Measurements from ENCODE around the gene ATF3. TPM values are rescaled to one million over a fixed set of nuclear protein-coding genes. Genes with fewer than 3 reads are reported as not detected.

Gene ATF3
- total and polyA plus RNA-seq, 4 donors, result 1.1 to 8.8 (median 5.5) TPM

- Histone ChIP-seq H3K27me3 (ENCODE audit: control insufficient read depth in 4 of 4, insufficient read depth in 4 of 4, low read length in 3 of 4) (no peaks in the 10 kb centered on the region), H3K36me3 (ENCODE audit: control insufficient read depth in 4 of 4, insufficient read depth in 3 of 4, low read depth in 1 of 4, low read length in 3 of 4) (no peaks in the 10 kb centered on the region), H3K4me3 (ENCODE audit: low read depth in 1 of 3, low read length in 3 of 3) (no peak overlapping the region), H3K9ac (ENCODE audit: low read depth in 1 of 2, low read length in 2 of 2) (no peak overlapping the region), H3K4me1 (ENCODE audit: control insufficient read depth in 4 of 4, insufficient read depth in 4 of 4, low read length in 3 of 4) (peaks cover 0 to 6% (median 3%) of the 10 kb centered on the region in 4 donors), H3K9me3 (ENCODE audit: control insufficient read depth in 4 of 4, low read length in 3 of 4) (no peaks in the 10 kb centered on the region), H3K27ac (ENCODE audit: low read depth in 1 of 2, low read length in 2 of 2) (no peak overlapping the region)
- TF ChIP-seq RXRA (IDR thresholded peaks at IDR 0.05) (no peak), TAF1 (conservative IDR thresholded peaks at IDR 0.05) (no peak), MAX (IDR thresholded peaks at IDR 0.05) (no peak)
- TF ChIP-seq, protein P1, sequence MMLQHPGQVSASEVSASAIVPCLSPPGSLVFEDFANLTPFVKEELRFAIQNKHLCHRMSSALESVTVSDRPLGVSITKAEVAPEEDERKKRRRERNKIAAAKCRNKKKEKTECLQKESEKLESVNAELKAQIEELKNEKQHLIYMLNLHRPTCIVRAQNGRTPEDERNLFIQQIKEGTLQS (IDR thresholded peaks at IDR 0.05), result no peak
- DNase-seq (ENCODE audit: low spot score), result no peak
- WGBS, result 83% methylated on average over 10 of the region's 10 CpGs
Measured at GRCh38 chr1:212666116-212666775, 57.7 kb downstream of the ATF3 start.

DNA sequence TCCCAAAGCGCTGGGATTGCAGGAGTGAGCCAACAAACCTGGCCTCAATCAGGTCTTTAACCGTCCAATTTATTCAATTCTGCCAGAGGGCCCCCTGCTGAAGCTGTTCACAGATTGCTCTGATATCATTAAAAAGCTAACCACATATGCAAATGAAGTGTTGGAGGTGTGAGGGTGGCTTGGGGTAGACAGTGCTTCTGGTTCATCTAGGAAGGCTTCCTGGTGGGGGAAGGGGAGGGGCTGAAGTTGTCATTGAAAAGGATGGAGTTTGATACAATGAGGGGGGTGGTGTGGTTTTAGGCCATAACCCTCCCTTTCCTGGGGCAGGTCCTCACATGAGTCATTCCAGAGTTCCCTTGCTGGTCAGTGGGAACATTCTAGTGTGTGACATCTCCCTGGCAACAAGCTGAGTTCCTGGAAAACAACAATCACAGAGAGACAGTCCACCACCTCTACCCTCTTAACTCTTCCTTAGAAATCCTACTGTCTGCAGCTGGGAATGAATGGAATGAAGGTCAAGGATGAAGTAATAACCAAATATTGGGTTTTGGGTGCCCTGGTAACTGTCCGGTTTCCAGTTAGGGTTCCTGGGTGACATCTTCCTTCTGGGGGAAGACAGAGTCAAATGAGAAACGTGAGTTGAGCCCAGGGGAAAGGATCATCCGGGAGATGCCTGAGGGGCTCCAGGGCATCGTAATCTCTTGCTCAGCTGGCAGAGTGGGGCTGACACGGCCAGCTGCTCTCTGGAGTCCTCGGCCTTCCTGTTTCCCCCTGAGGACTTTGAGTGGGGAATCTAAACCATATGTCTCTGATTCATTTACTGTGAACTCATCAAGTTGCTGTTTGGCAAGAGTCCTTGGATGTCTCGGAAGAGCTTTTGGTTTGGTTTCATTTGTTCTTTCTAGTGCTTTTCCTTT is 58.9 kb downstream of the ATF3 start:
- peak overlapping the region; percentile 50 to 81 for H3K27ac ChIP-seq (ENCODE audit: low read depth in 1 of 2, low read length in 2 of 2)
- peaks cover 0 to 6% (median 3%) of the 10 kb centered on the region in 4 donors for H3K4me1 ChIP-seq (ENCODE audit: control insufficient read depth in 4 of 4, insufficient read depth in 4 of 4, low read length in 3 of 4)
- H3K4me3 ChIP-seq (ENCODE audit: low read depth in 1 of 3, low read length in 3 of 3), result no peak overlapping the region
- H3K9me3 ChIP-seq (ENCODE audit: control insufficient read depth in 4 of 4, low read length in 3 of 4), result no peaks in the 10 kb centered on the region
- no peaks in the 10 kb centered on the region for H3K36me3 ChIP-seq (ENCODE audit: control insufficient read depth in 4 of 4, insufficient read depth in 3 of 4, low read depth in 1 of 4, low read length in 3 of 4)
- no peak for DNase-seq (ENCODE audit: low spot score)
- no peaks in the 10 kb centered on the region for H3K27me3 ChIP-seq (ENCODE audit: control insufficient read depth in 4 of 4, insufficient read depth in 4 of 4, low read length in 3 of 4)
- no peak overlapping the region for H3K9ac ChIP-seq (ENCODE audit: low read depth in 1 of 2, low read length in 2 of 2)
- TF ChIP-seq ZBTB33 (IDR thresholded peaks at IDR 0.05), result no peak
- TF ChIP-seq TAF1 (conservative IDR thresholded peaks at IDR 0.05), result no peak
- peak; percentile 93 for TF ChIP-seq NR2F2 (IDR thresholded peaks at IDR 0.05)
- no peak for TF ChIP-seq FOXA2 (IDR thresholded peaks at IDR 0.05)
- peak; percentile 19 for TF ChIP-seq SP1 (IDR thresholded peaks at IDR 0.05)
- TF ChIP-seq RXRA (IDR thresholded peaks at IDR 0.05), result peak; percentile 24 to 33
- TF ChIP-seq GABPA (IDR thresholded peaks at IDR 0.05 in 1 of 2, conservative IDR thresholded peaks at IDR 0.05 in 1 of 2), result no peak
- TF ChIP-seq, protein P1 (IDR thresholded peaks at IDR 0.05), result no peak
- TF ChIP-seq, protein P2, sequence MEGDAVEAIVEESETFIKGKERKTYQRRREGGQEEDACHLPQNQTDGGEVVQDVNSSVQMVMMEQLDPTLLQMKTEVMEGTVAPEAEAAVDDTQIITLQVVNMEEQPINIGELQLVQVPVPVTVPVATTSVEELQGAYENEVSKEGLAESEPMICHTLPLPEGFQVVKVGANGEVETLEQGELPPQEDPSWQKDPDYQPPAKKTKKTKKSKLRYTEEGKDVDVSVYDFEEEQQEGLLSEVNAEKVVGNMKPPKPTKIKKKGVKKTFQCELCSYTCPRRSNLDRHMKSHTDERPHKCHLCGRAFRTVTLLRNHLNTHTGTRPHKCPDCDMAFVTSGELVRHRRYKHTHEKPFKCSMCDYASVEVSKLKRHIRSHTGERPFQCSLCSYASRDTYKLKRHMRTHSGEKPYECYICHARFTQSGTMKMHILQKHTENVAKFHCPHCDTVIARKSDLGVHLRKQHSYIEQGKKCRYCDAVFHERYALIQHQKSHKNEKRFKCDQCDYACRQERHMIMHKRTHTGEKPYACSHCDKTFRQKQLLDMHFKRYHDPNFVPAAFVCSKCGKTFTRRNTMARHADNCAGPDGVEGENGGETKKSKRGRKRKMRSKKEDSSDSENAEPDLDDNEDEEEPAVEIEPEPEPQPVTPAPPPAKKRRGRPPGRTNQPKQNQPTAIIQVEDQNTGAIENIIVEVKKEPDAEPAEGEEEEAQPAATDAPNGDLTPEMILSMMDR (IDR thresholded peaks at IDR 0.05; ENCODE audit: low read depth, low read length, missing input control), result no peak
- no peak for TF ChIP-seq HNF4A (conservative IDR thresholded peaks at IDR 0.05)
- TF ChIP-seq RAD21 (IDR thresholded peaks at IDR 0.05), result no peak
- TF ChIP-seq JUND (IDR thresholded peaks at IDR 0.05), result peak; percentile 53 to 56
- TF ChIP-seq EGR1 (IDR thresholded peaks at IDR 0.05; ENCODE audit: low read depth in 2 of 2), result no peak
- no peak for TF ChIP-seq YY1 (IDR thresholded peaks at IDR 0.05)
- TF ChIP-seq MAX (IDR thresholded peaks at IDR 0.05), result peak; percentile 23
- TF ChIP-seq FOXA1 (IDR thresholded peaks at IDR 0.05), result no peak
- TF ChIP-seq, protein P3, sequence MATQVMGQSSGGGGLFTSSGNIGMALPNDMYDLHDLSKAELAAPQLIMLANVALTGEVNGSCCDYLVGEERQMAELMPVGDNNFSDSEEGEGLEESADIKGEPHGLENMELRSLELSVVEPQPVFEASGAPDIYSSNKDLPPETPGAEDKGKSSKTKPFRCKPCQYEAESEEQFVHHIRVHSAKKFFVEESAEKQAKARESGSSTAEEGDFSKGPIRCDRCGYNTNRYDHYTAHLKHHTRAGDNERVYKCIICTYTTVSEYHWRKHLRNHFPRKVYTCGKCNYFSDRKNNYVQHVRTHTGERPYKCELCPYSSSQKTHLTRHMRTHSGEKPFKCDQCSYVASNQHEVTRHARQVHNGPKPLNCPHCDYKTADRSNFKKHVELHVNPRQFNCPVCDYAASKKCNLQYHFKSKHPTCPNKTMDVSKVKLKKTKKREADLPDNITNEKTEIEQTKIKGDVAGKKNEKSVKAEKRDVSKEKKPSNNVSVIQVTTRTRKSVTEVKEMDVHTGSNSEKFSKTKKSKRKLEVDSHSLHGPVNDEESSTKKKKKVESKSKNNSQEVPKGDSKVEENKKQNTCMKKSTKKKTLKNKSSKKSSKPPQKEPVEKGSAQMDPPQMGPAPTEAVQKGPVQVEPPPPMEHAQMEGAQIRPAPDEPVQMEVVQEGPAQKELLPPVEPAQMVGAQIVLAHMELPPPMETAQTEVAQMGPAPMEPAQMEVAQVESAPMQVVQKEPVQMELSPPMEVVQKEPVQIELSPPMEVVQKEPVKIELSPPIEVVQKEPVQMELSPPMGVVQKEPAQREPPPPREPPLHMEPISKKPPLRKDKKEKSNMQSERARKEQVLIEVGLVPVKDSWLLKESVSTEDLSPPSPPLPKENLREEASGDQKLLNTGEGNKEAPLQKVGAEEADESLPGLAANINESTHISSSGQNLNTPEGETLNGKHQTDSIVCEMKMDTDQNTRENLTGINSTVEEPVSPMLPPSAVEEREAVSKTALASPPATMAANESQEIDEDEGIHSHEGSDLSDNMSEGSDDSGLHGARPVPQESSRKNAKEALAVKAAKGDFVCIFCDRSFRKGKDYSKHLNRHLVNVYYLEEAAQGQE (IDR thresholded peaks at IDR 0.05), result no peak
- TF ChIP-seq HNF4G (IDR thresholded peaks at IDR 0.05), result no peak
- 68% methylated on average over 9 of the region's 9 CpGs for WGBS
